Parathyroid adenoma (tissue), 2 donors: ENCODE data around the gene BCL11A.

Experiments used
- H2AFZ ChIP-seq: fragments of 300-600 bp; sonication (generic); one replicate; pipeline ENCODE4 v1.7.0; 2017; ENCODE audit warnings: antibody characterized with exemption, mild to moderate bottlenecking
- H3K27ac ChIP-seq: fragments of 300-600 bp; sonication (generic); one replicate; pipeline ENCODE4 v1.7.0; 2017
- H3K27me3 ChIP-seq: fragments of 300-600 bp; sonication (generic); one replicate; pipeline ENCODE4 v1.7.0; 2017; ENCODE audit warnings: low read length; ENCODE audit not compliant: control insufficient read depth, insufficient read depth
- H3K36me3 ChIP-seq: fragments of 300-600 bp; sonication (generic); one replicate; pipeline ENCODE4 v1.7.0; 2017; ENCODE audit warnings: low read length; ENCODE audit not compliant: control insufficient read depth, insufficient read depth
- H3K4me1 ChIP-seq: fragments of 300-600 bp; sonication (generic); one replicate; pipeline ENCODE4 v1.7.0; 2017; ENCODE audit warnings: control low read depth
- H3K4me2 ChIP-seq: fragments of 300-600 bp; sonication (generic); one replicate; pipeline ENCODE4 v1.7.0; 2017; ENCODE audit warnings: low read length
- H3K4me3 ChIP-seq: fragments of 300-600 bp; sonication (generic); one replicate; pipeline ENCODE4 v1.7.0; 2017; ENCODE audit warnings: low read depth, low read length
- H3K79me2 ChIP-seq: fragments of 300-600 bp; sonication (generic); one replicate; pipeline ENCODE4 v1.7.0; 2017; ENCODE audit warnings: control low read depth
- H3K9ac ChIP-seq: fragments of 300-600 bp; sonication (generic); one replicate; pipeline ENCODE4 v1.7.0; 2017; ENCODE audit warnings: mild to moderate bottlenecking
- H3K9me3 ChIP-seq: fragments of 300-600 bp; sonication (generic); one replicate; pipeline ENCODE4 v1.7.0; 2017; ENCODE audit warnings: low read length; ENCODE audit not compliant: control insufficient read depth
- TF ChIP-seq, protein P1 (sequence below): fragments of 300-600 bp; sonication (generic); IDR thresholded peaks from one replicate; pipeline ENCODE4 v1.7.0; 2017; ENCODE audit warnings: antibody characterized with exemption, mild to moderate bottlenecking
- donor health status: primary hyperparathyroidism.

BCL11A gene

GRCh38 chr2:60527762-60528161, 25.7 kb downstream of the BCL11A start:
- no peak overlapping the region for H3K4me2 ChIP-seq
- H3K79me2 ChIP-seq = no peaks in the 10 kb centered on the region
- H3K27me3 ChIP-seq = no peaks in the 10 kb centered on the region
- no peak overlapping the region for H3K27ac ChIP-seq
- H3K4me3 ChIP-seq = no peak overlapping the region
- no peaks in the 10 kb centered on the region for H3K36me3 ChIP-seq
- TF ChIP-seq, protein P1, sequence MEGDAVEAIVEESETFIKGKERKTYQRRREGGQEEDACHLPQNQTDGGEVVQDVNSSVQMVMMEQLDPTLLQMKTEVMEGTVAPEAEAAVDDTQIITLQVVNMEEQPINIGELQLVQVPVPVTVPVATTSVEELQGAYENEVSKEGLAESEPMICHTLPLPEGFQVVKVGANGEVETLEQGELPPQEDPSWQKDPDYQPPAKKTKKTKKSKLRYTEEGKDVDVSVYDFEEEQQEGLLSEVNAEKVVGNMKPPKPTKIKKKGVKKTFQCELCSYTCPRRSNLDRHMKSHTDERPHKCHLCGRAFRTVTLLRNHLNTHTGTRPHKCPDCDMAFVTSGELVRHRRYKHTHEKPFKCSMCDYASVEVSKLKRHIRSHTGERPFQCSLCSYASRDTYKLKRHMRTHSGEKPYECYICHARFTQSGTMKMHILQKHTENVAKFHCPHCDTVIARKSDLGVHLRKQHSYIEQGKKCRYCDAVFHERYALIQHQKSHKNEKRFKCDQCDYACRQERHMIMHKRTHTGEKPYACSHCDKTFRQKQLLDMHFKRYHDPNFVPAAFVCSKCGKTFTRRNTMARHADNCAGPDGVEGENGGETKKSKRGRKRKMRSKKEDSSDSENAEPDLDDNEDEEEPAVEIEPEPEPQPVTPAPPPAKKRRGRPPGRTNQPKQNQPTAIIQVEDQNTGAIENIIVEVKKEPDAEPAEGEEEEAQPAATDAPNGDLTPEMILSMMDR = no peak
- no peaks in the 10 kb centered on the region for H3K4me1 ChIP-seq
- no peak overlapping the region for H3K9ac ChIP-seq
- no peak overlapping the region for H2AFZ ChIP-seq
- H3K9me3 ChIP-seq = no peaks in the 10 kb centered on the region

DNA sequence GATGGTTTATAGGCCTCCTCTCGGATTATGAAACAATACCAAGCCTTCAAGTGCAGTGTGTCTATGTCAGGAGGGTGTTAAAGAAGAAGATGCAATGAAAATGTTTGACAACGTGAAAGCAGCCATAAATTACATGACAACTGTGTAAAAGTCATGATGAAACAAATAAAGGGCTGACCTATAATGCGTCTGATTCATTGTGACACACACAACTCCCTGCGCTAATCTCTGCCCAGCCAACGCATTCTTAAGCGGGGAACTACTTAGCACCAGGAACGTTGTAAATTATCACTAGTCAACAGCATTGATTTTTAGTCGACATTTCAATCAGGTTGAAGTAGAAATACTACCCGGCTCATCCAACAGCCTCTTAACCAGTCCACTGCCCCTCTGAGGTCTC, 26.8 kb downstream of the BCL11A start:
- Histone ChIP-seq H3K27ac (no peak overlapping the region), H3K9ac (no peak overlapping the region), H3K4me1 (no peaks in the 10 kb centered on the region), H2AFZ (no peak overlapping the region), H3K79me2 (no peaks in the 10 kb centered on the region), H3K36me3 (no peaks in the 10 kb centered on the region), H3K4me2 (no peak overlapping the region), H3K27me3 (no peaks in the 10 kb centered on the region), H3K9me3 (no peaks in the 10 kb centered on the region), H3K4me3 (no peak overlapping the region)
- TF ChIP-seq, protein P1 = no peak

GRCh38 chr2:60525899-60526298, 27.6 kb downstream of the BCL11A start:
- TF ChIP-seq, protein P1 = no peak
- Histone ChIP-seq H3K4me3 (no peak overlapping the region), H3K9ac (no peak overlapping the region), H3K4me1 (no peaks in the 10 kb centered on the region), H3K4me2 (no peak overlapping the region), H3K36me3 (no peaks in the 10 kb centered on the region), H3K27me3 (no peaks in the 10 kb centered on the region), H2AFZ (no peak overlapping the region), H3K27ac (no peak overlapping the region), H3K9me3 (no peaks in the 10 kb centered on the region), H3K79me2 (no peaks in the 10 kb centered on the region)

DNA sequence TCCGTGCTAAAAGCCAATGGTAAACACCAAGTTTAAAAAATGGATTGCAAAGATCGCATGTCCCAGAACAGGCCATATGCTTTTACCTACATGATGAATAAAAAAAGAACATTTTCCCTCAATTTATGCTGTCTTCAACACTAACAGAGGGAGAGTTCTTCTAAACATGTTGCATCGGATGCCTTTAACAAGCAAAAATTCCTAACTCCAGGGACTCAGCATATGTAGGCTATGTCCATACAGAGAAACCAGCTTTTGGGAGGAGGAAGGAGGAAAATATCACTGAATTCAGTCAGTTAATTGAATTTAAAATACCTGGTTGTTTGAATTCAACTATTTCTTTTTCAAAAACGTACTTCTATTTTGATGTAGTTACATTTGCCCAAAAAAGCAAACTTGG, 28.6 kb downstream of the BCL11A start:
- H3K4me1 ChIP-seq = no peaks in the 10 kb centered on the region

GRCh38 chr2:60523963-60524362, 29.5 kb downstream of the BCL11A start:
- H3K9ac ChIP-seq = no peak overlapping the region
- H3K36me3 ChIP-seq = no peaks in the 10 kb centered on the region
- H3K27ac ChIP-seq = no peak overlapping the region

More for the DNA sequence above, 28.6 kb downstream of the BCL11A start:
- Histone ChIP-seq H3K36me3 (no peaks in the 10 kb centered on the region), H3K4me2 (no peak overlapping the region), H3K27ac (no peak overlapping the region), H3K27me3 (no peaks in the 10 kb centered on the region), H2AFZ (no peak overlapping the region), H3K9ac (no peak overlapping the region), H3K79me2 (no peaks in the 10 kb centered on the region), H3K9me3 (no peaks in the 10 kb centered on the region), H3K4me3 (no peak overlapping the region)
- TF ChIP-seq, protein P1 = no peak

More at GRCh38 chr2:60523963-60524362, 29.5 kb downstream of the BCL11A start:
- Histone ChIP-seq H3K4me2 (no peak overlapping the region), H3K27me3 (no peaks in the 10 kb centered on the region), H2AFZ (no peak overlapping the region), H3K9me3 (no peaks in the 10 kb centered on the region), H3K79me2 (no peaks in the 10 kb centered on the region), H3K4me1 (no peaks in the 10 kb centered on the region), H3K4me3 (no peak overlapping the region)
- TF ChIP-seq, protein P1 = no peak
